K562 treated with DMSO at 1 percent for 12 hours (cell line): ENCODE data around the gene GOLGA8T. TPM values are rescaled to one million over a fixed set of nuclear protein-coding genes. Genes with fewer than 3 reads are reported as not detected.

Experiments
- total RNA-seq: library from RNA; unstranded; fragments of 300-600 nt; gene quantifications from 2 replicates; pipeline ENCODE4 v1.2.3, GENCODE V29; 2022; ENCODE audit not compliant: insufficient read depth

Gene GOLGA8T
- not detected in 2 replicates for total RNA-seq

GRCh38 chr15:30134751-30135150 is at the start of gene GOLGA8T:
Gene GOLGA8T (plus strand): TSS chr15:30135051. CDS start chr15:30135149, 98 bp downstream.

Other genes with a start within 250 kb of the GOLGA8T start
- gene GOLGA8J, start 52.1 kb upstream of the GOLGA8T start, total RNA-seq, result not detected in 2 replicates